ENCODE results near the gene ETFB.

The ETFB gene

GRCh38 chr19:51320280-51320657 lies 45.9 kb downstream of the ETFB start:
- DNase-seq: no peak
- TF ChIP-seq GATA1 (IDR thresholded peaks at IDR 0.05; ENCODE audit: low read depth, low read length) (no peak), POLR2A (IDR thresholded peaks at IDR 0.05; ENCODE audit: low read length) (no peak)

- no peak for DNase-seq
- TF ChIP-seq POLR2A (IDR thresholded peaks at IDR 0.05; ENCODE audit: low read length) (no peak), GATA1 (IDR thresholded peaks at IDR 0.05; ENCODE audit: low read depth, low read length) (no peak)
Measured at GRCh38 chr19:51319649-51320279, 46.4 kb downstream of the ETFB start.

GRCh38 chr19:51318687-51319648 lies 47.2 kb downstream of the ETFB start:
- DNase-seq: no peak
- no peak for TF ChIP-seq GATA1 (IDR thresholded peaks at IDR 0.05; ENCODE audit: low read depth, low read length)
- no peak for TF ChIP-seq POLR2A (IDR thresholded peaks at IDR 0.05; ENCODE audit: low read length)

GRCh38 chr19:51317968-51318367 lies 48.2 kb downstream of the ETFB start:
- DNase-seq: no peak
- TF ChIP-seq POLR2A (IDR thresholded peaks at IDR 0.05; ENCODE audit: low read length) (no peak), GATA1 (IDR thresholded peaks at IDR 0.05; ENCODE audit: low read depth, low read length) (no peak)

GRCh38 chr19:51317376-51317775 lies 48.8 kb downstream of the ETFB start:
- DNase-seq: peak; percentile 27 to 62
- no peak for TF ChIP-seq POLR2A (IDR thresholded peaks at IDR 0.05; ENCODE audit: low read length)
- no peak for TF ChIP-seq GATA1 (IDR thresholded peaks at IDR 0.05; ENCODE audit: low read depth, low read length)

- no peak for DNase-seq
- TF ChIP-seq GATA1 (IDR thresholded peaks at IDR 0.05; ENCODE audit: low read depth, low read length): no peak
- no peak for TF ChIP-seq POLR2A (IDR thresholded peaks at IDR 0.05; ENCODE audit: low read length)
Measured at GRCh38 chr19:51316688-51317087, 49.5 kb downstream of the ETFB start.

GRCh38 chr19:51311351-51312257 lies 54.6 kb downstream of the ETFB start, which contains the start of gene IGLON5:
IGLON5 (plus strand) TSS chr19:51311644; CDS start chr19:51311848, 204 bp downstream.
- no peak for TF ChIP-seq GATA1 (IDR thresholded peaks at IDR 0.05; ENCODE audit: low read depth, low read length)
- no peak for DNase-seq

- TF ChIP-seq POLR2A (IDR thresholded peaks at IDR 0.05; ENCODE audit: low read length): no peak
- DNase-seq: no peak
Measured at GRCh38 chr19:51305479-51305878, 60.7 kb downstream of the ETFB start.

- TF ChIP-seq GATA1 (IDR thresholded peaks at IDR 0.05; ENCODE audit: low read depth, low read length): no peak
- TF ChIP-seq POLR2A (IDR thresholded peaks at IDR 0.05; ENCODE audit: low read length): no peak
- DNase-seq: no peak
Measured at GRCh38 chr19:51301266-51301665, 64.9 kb downstream of the ETFB start.

- no peak for TF ChIP-seq GATA1 (IDR thresholded peaks at IDR 0.05; ENCODE audit: low read depth, low read length)
- TF ChIP-seq POLR2A (IDR thresholded peaks at IDR 0.05; ENCODE audit: low read length): no peak
- DNase-seq: no peak
Measured at GRCh38 chr19:51297406-51297805, 68.8 kb downstream of the ETFB start.

GRCh38 chr19:51296336-51297093 lies 69.7 kb downstream of the ETFB start:
- no peak for TF ChIP-seq POLR2A (IDR thresholded peaks at IDR 0.05; ENCODE audit: low read length)
- TF ChIP-seq GATA1 (IDR thresholded peaks at IDR 0.05; ENCODE audit: low read depth, low read length): no peak
- no peak for DNase-seq

GRCh38 chr19:51295382-51296126 lies 70.6 kb downstream of the ETFB start:
- no peak for DNase-seq
- TF ChIP-seq POLR2A (IDR thresholded peaks at IDR 0.05; ENCODE audit: low read length) (no peak), GATA1 (IDR thresholded peaks at IDR 0.05; ENCODE audit: low read depth, low read length) (no peak)

Data from erythroblast (primary cell).